Stimulated activated CD8-positive, alpha-beta memory T cell treated with anti-CD3 and anti-CD28 coated beads, Interleukin-12 subunit alpha, Interleukin-12 subunit beta, amount 100 ng/mL, for 4 hours (primary cell): Measurements from ENCODE around the gene FBH1.
"Not testable (repeated sequence)": the region's sequence is repeated elsewhere in the genome, so short reads cannot be mapped to it uniquely, and the experiment has no call there.

ENCODE experiments used
- DNase-seq: peaks from one replicate; pipeline ENCODE4 v3.0.0-alpha.2; 2020; ENCODE audit warnings: low read depth

The FBH1 gene

GRCh38 chr10:5960070-5960972, 70.3 kb downstream of the FBH1 start:
- no peak for DNase-seq

- DNase-seq: not testable (repeated sequence)
Observed at GRCh38 chr10:5960973-5961275, 70.9 kb downstream of the FBH1 start.

- DNase-seq: no peak
Observed at GRCh38 chr10:5961405-5962100, 71.5 kb downstream of the FBH1 start.

GRCh38 chr10:5962358-5962940, 72.4 kb downstream of the FBH1 start:
- not testable (repeated sequence) for DNase-seq

- DNase-seq: no peak
Observed at GRCh38 chr10:5963071-5963470, 73.0 kb downstream of the FBH1 start.

- no peak for DNase-seq
Observed at GRCh38 chr10:5963591-5963990, 73.5 kb downstream of the FBH1 start.

GRCh38 chr10:5964736-5965135, 74.7 kb downstream of the FBH1 start:
- no peak for DNase-seq

- no peak for DNase-seq
Observed at GRCh38 chr10:5965266-5965665, 75.2 kb downstream of the FBH1 start.

GRCh38 chr10:5968037-5968680, 78.1 kb downstream of the FBH1 start:
- DNase-seq: no peak

GRCh38 chr10:5968681-5969453, 78.8 kb downstream of the FBH1 start:
- no peak for DNase-seq

GRCh38 chr10:5970066-5970465, 80.0 kb downstream of the FBH1 start:
- DNase-seq: no peak

GRCh38 chr10:5970527-5970926, 80.5 kb downstream of the FBH1 start:
- DNase-seq: no peak

- no peak for DNase-seq
Observed at GRCh38 chr10:5971315-5971832, 81.3 kb downstream of the FBH1 start.

GRCh38 chr10:5971886-5972285, 81.8 kb downstream of the FBH1 start:
- DNase-seq: no peak

- DNase-seq: no peak
Observed at GRCh38 chr10:5973069-5973468, 83.0 kb downstream of the FBH1 start.

- DNase-seq: peak; percentile 49
Observed at GRCh38 chr10:5975641-5976473, 85.8 kb downstream of the FBH1 start.

GRCh38 chr10:5976512-5977470, 86.7 kb downstream of the FBH1 start:
- DNase-seq: peak; percentile 22

- peak; percentile 86 for DNase-seq
Observed at GRCh38 chr10:5977471-5978229, 87.6 kb downstream of the FBH1 start, which contains the start of gene IL15RA. TSS of gene IL15RA (minus strand) at chr10:5977543. CDS start at chr10:5977492, 51 bp downstream.

- no peak for DNase-seq
Observed at GRCh38 chr10:5978230-5978489, 88.1 kb downstream of the FBH1 start.
